ENCODE measurements around the gene ANKRD12.

DNA sequence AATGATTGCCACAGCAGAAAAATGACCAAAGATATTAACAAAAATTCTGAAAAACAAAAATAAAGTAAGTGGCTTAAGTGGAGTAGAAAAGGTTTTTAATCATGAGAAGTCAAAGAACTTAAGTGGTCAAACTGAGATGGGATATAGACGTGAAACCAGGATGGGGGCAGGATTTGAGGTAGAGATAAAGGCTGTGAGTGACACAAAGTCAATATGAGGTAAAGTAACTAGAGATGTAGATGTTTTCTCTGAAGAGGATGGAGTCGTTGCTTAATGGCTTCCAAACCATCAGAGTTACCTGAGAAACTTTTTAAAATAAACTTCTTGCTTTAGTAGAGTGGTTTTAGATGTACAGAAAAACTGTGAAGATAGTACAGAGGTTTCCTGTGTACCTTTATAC lies 21.2 kb downstream of the ANKRD12 start:
- TF ChIP-seq, protein P1, sequence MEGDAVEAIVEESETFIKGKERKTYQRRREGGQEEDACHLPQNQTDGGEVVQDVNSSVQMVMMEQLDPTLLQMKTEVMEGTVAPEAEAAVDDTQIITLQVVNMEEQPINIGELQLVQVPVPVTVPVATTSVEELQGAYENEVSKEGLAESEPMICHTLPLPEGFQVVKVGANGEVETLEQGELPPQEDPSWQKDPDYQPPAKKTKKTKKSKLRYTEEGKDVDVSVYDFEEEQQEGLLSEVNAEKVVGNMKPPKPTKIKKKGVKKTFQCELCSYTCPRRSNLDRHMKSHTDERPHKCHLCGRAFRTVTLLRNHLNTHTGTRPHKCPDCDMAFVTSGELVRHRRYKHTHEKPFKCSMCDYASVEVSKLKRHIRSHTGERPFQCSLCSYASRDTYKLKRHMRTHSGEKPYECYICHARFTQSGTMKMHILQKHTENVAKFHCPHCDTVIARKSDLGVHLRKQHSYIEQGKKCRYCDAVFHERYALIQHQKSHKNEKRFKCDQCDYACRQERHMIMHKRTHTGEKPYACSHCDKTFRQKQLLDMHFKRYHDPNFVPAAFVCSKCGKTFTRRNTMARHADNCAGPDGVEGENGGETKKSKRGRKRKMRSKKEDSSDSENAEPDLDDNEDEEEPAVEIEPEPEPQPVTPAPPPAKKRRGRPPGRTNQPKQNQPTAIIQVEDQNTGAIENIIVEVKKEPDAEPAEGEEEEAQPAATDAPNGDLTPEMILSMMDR (IDR thresholded peaks at IDR 0.05; ENCODE audit: low read depth, low read length, missing input control): no peak
- TF ChIP-seq TAF1 (conservative IDR thresholded peaks at IDR 0.05): no peak
- TF ChIP-seq SP1 (IDR thresholded peaks at IDR 0.05): no peak
- no peak for TF ChIP-seq GABPA (IDR thresholded peaks at IDR 0.05 in 1 of 2, conservative IDR thresholded peaks at IDR 0.05 in 1 of 2)
- TF ChIP-seq, protein P2, sequence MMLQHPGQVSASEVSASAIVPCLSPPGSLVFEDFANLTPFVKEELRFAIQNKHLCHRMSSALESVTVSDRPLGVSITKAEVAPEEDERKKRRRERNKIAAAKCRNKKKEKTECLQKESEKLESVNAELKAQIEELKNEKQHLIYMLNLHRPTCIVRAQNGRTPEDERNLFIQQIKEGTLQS (IDR thresholded peaks at IDR 0.05): no peak
- TF ChIP-seq, protein P3, sequence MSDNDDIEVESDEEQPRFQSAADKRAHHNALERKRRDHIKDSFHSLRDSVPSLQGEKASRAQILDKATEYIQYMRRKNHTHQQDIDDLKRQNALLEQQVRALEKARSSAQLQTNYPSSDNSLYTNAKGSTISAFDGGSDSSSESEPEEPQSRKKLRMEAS (IDR thresholded peaks at IDR 0.05): no peak
- TF ChIP-seq, protein P4, sequence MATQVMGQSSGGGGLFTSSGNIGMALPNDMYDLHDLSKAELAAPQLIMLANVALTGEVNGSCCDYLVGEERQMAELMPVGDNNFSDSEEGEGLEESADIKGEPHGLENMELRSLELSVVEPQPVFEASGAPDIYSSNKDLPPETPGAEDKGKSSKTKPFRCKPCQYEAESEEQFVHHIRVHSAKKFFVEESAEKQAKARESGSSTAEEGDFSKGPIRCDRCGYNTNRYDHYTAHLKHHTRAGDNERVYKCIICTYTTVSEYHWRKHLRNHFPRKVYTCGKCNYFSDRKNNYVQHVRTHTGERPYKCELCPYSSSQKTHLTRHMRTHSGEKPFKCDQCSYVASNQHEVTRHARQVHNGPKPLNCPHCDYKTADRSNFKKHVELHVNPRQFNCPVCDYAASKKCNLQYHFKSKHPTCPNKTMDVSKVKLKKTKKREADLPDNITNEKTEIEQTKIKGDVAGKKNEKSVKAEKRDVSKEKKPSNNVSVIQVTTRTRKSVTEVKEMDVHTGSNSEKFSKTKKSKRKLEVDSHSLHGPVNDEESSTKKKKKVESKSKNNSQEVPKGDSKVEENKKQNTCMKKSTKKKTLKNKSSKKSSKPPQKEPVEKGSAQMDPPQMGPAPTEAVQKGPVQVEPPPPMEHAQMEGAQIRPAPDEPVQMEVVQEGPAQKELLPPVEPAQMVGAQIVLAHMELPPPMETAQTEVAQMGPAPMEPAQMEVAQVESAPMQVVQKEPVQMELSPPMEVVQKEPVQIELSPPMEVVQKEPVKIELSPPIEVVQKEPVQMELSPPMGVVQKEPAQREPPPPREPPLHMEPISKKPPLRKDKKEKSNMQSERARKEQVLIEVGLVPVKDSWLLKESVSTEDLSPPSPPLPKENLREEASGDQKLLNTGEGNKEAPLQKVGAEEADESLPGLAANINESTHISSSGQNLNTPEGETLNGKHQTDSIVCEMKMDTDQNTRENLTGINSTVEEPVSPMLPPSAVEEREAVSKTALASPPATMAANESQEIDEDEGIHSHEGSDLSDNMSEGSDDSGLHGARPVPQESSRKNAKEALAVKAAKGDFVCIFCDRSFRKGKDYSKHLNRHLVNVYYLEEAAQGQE (IDR thresholded peaks at IDR 0.05): no peak
- no peak for TF ChIP-seq RAD21 (IDR thresholded peaks at IDR 0.05)
- no peak for TF ChIP-seq YY1 (IDR thresholded peaks at IDR 0.05)
- TF ChIP-seq RXRA (IDR thresholded peaks at IDR 0.05): no peak
- no peak for TF ChIP-seq JUND (IDR thresholded peaks at IDR 0.05)

Data from liver (tissue), 3 donors.